ENCODE results near the gene SLX4IP.

Gene SLX4IP

GRCh38 chr20:10654250-10654610 lies 219.1 kb downstream of the SLX4IP start:
- ChIA-PET POLR2A (ENCODE audit: low non-redundant PET) (no interaction called here), CTCF (no interaction called here)
- H3K27ac ChIP-seq, result peak overlapping the region; percentile 65
- DNase-seq (ENCODE audit: low spot score), result no peak
- no peak for TF ChIP-seq CTCF (conservative IDR thresholded peaks at IDR 0.05; ENCODE audit: low read depth)

GRCh38 chr20:10654630-10655029 lies 219.5 kb downstream of the SLX4IP start:
- no peak for TF ChIP-seq CTCF (conservative IDR thresholded peaks at IDR 0.05; ENCODE audit: low read depth)
- ChIA-PET POLR2A (ENCODE audit: low non-redundant PET) (no interaction called here), CTCF (no interaction called here)
- H3K27ac ChIP-seq, result peak overlapping the region; percentile 65
- DNase-seq (ENCODE audit: low spot score), result no peak

GRCh38 chr20:10655720-10656669 lies 220.9 kb downstream of the SLX4IP start:
- DNase-seq (ENCODE audit: low spot score), result no peak
- no peak for TF ChIP-seq CTCF (conservative IDR thresholded peaks at IDR 0.05; ENCODE audit: low read depth)
- ChIA-PET POLR2A (ENCODE audit: low non-redundant PET) (interaction anchor here (0.8 kb wide), 1 partner anchor 208 kb away, joined by 3 read pairs; no protein-coding TSS in a partner anchor), CTCF (interaction anchor here (0.6 kb wide), 2 partner anchors 13 to 221 kb away, joined by 3 read pairs; no protein-coding TSS in a partner anchor)
- peak overlapping the region; percentile 44 for H3K27ac ChIP-seq

- no peak for DNase-seq (ENCODE audit: low spot score)
- TF ChIP-seq CTCF (conservative IDR thresholded peaks at IDR 0.05; ENCODE audit: low read depth), result no peak
- ChIA-PET CTCF (interaction anchor here (0.6 kb wide), 1 partner anchor 316 kb away, joined by 3 read pairs; no protein-coding TSS in a partner anchor), POLR2A (ENCODE audit: low non-redundant PET) (no interaction called here)
- H3K27ac ChIP-seq, result no peak overlapping the region
Measured at GRCh38 chr20:10657453-10657852, 222.3 kb downstream of the SLX4IP start.

- no peak for TF ChIP-seq CTCF (conservative IDR thresholded peaks at IDR 0.05; ENCODE audit: low read depth)
- peak overlapping the region; percentile 51 for H3K27ac ChIP-seq
- ChIA-PET CTCF (interaction anchor here (0.6 kb wide), 1 partner anchor 315 kb away, joined by 3 read pairs; no protein-coding TSS in a partner anchor), POLR2A (ENCODE audit: low non-redundant PET) (no interaction called here)
- DNase-seq (ENCODE audit: low spot score), result no peak
Measured at GRCh38 chr20:10658051-10658823, 223.1 kb downstream of the SLX4IP start.

GRCh38 chr20:10658876-10659632 lies 223.9 kb downstream of the SLX4IP start:
- POLR2A ChIA-PET (ENCODE audit: low non-redundant PET), result no interaction called here
- CTCF ChIA-PET, result no interaction called here
- H3K27ac ChIP-seq, result no peak overlapping the region
- DNase-seq (ENCODE audit: low spot score), result no peak
- TF ChIP-seq CTCF (conservative IDR thresholded peaks at IDR 0.05; ENCODE audit: low read depth), result no peak
